Measurements from ENCODE around the gene SIRPA.

Gene SIRPA

GRCh38 chr20:1875183-1875554, 20.0 kb upstream of the SIRPA start:
- no peak for DNase-seq
- TF ChIP-seq GATA1 (IDR thresholded peaks at IDR 0.05; ENCODE audit: low read depth, low read length) = no peak
- TF ChIP-seq POLR2A (IDR thresholded peaks at IDR 0.05; ENCODE audit: low read length) = no peak

GRCh38 chr20:1875762-1876161, 19.4 kb upstream of the SIRPA start:
- no peak for TF ChIP-seq GATA1 (IDR thresholded peaks at IDR 0.05; ENCODE audit: low read depth, low read length)
- TF ChIP-seq POLR2A (IDR thresholded peaks at IDR 0.05; ENCODE audit: low read length) = no peak
- no peak for DNase-seq

GRCh38 chr20:1876217-1876921, 18.8 kb upstream of the SIRPA start:
- TF ChIP-seq GATA1 (IDR thresholded peaks at IDR 0.05; ENCODE audit: low read depth, low read length) (no peak), POLR2A (IDR thresholded peaks at IDR 0.05; ENCODE audit: low read length) (no peak)
- DNase-seq = peak; percentile 19 to 31

- peak; percentile 23 to 54 for DNase-seq
- TF ChIP-seq GATA1 (IDR thresholded peaks at IDR 0.05; ENCODE audit: low read depth, low read length) = no peak
- no peak for TF ChIP-seq POLR2A (IDR thresholded peaks at IDR 0.05; ENCODE audit: low read length)
These were observed 18.1 kb upstream of the SIRPA start for GRCh38 chr20:1876975-1877608.

GRCh38 chr20:1877609-1878200, 17.5 kb upstream of the SIRPA start:
- DNase-seq = no peak
- TF ChIP-seq GATA1 (IDR thresholded peaks at IDR 0.05; ENCODE audit: low read depth, low read length) (no peak), POLR2A (IDR thresholded peaks at IDR 0.05; ENCODE audit: low read length) (no peak)

GRCh38 chr20:1879369-1879768, 15.8 kb upstream of the SIRPA start:
- TF ChIP-seq GATA1 (IDR thresholded peaks at IDR 0.05; ENCODE audit: low read depth, low read length) (no peak), POLR2A (IDR thresholded peaks at IDR 0.05; ENCODE audit: low read length) (no peak)
- DNase-seq = no peak

GRCh38 chr20:1879934-1880333, 15.3 kb upstream of the SIRPA start:
- no peak for TF ChIP-seq POLR2A (IDR thresholded peaks at IDR 0.05; ENCODE audit: low read length)
- TF ChIP-seq GATA1 (IDR thresholded peaks at IDR 0.05; ENCODE audit: low read depth, low read length) = no peak
- no peak for DNase-seq

GRCh38 chr20:1880529-1881239, 14.5 kb upstream of the SIRPA start:
- no peak for DNase-seq
- TF ChIP-seq POLR2A (IDR thresholded peaks at IDR 0.05; ENCODE audit: low read length) (no peak), GATA1 (IDR thresholded peaks at IDR 0.05; ENCODE audit: low read depth, low read length) (no peak)

GRCh38 chr20:1881240-1881835, 13.9 kb upstream of the SIRPA start:
- TF ChIP-seq POLR2A (IDR thresholded peaks at IDR 0.05; ENCODE audit: low read length) = no peak
- TF ChIP-seq GATA1 (IDR thresholded peaks at IDR 0.05; ENCODE audit: low read depth, low read length) = no peak
- no peak for DNase-seq

GRCh38 chr20:1882026-1882425, 13.2 kb upstream of the SIRPA start:
- no peak for TF ChIP-seq POLR2A (IDR thresholded peaks at IDR 0.05; ENCODE audit: low read length)
- TF ChIP-seq GATA1 (IDR thresholded peaks at IDR 0.05; ENCODE audit: low read depth, low read length) = no peak
- DNase-seq = no peak

GRCh38 chr20:1883986-1884385, 11.2 kb upstream of the SIRPA start:
- DNase-seq = no peak
- TF ChIP-seq GATA1 (IDR thresholded peaks at IDR 0.05; ENCODE audit: low read depth, low read length) = no peak
- TF ChIP-seq POLR2A (IDR thresholded peaks at IDR 0.05; ENCODE audit: low read length) = no peak

- DNase-seq = no peak
- TF ChIP-seq GATA1 (IDR thresholded peaks at IDR 0.05; ENCODE audit: low read depth, low read length) (no peak), POLR2A (IDR thresholded peaks at IDR 0.05; ENCODE audit: low read length) (no peak)
These were observed 10.0 kb upstream of the SIRPA start for GRCh38 chr20:1885254-1885653.

- TF ChIP-seq GATA1 (IDR thresholded peaks at IDR 0.05; ENCODE audit: low read depth, low read length) (no peak), POLR2A (IDR thresholded peaks at IDR 0.05; ENCODE audit: low read length) (no peak)
- no peak for DNase-seq
These were observed 9.1 kb upstream of the SIRPA start for GRCh38 chr20:1885940-1886693.

Data from erythroblast (primary cell).